ENCODE measurements around the gene RIMS1. TPM values are rescaled to one million over a fixed set of nuclear protein-coding genes. Genes with fewer than 3 reads are reported as not detected.

RIMS1 gene
- total RNA-seq, 1 donor from 2014 or later: 3.9 TPM

GRCh38 chr6:72238021-72238420 is 351.7 kb downstream of the RIMS1 start:
- H3K27ac ChIP-seq: no peak overlapping the region
- DNase-seq (no peak), ATAC-seq (no peak)
- no peaks in the 10 kb centered on the region for H3K9me3 ChIP-seq
- intact Hi-C loops (cut with DNase I): no loop called here
- TF ChIP-seq CTCF (IDR thresholded peaks at IDR 0.05): no peak
- H3K4me1 ChIP-seq: no peaks in the 10 kb centered on the region
- H3K4me3 ChIP-seq: no peak overlapping the region
- H3K27me3 ChIP-seq: no peaks in the 10 kb centered on the region
- no peaks in the 10 kb centered on the region for H3K36me3 ChIP-seq

GRCh38 chr6:72238900-72239299 is 352.6 kb downstream of the RIMS1 start:
- ATAC-seq: no peak

GRCh38 chr6:72245565-72245964 is 359.2 kb downstream of the RIMS1 start:
- Histone ChIP-seq H3K27ac (no peak overlapping the region), H3K36me3 (no peaks in the 10 kb centered on the region), H3K4me3 (no peak overlapping the region), H3K27me3 (no peaks in the 10 kb centered on the region), H3K9me3 (no peaks in the 10 kb centered on the region), H3K4me1 (no peaks in the 10 kb centered on the region)
- no peak for TF ChIP-seq CTCF (IDR thresholded peaks at IDR 0.05)
- ATAC-seq: no peak
- intact Hi-C loops (cut with DNase I): no loop called here
- no peak for DNase-seq

More at GRCh38 chr6:72238900-72239299, 352.6 kb downstream of the RIMS1 start:
- Histone ChIP-seq H3K9me3 (no peaks in the 10 kb centered on the region), H3K4me1 (no peaks in the 10 kb centered on the region), H3K36me3 (no peaks in the 10 kb centered on the region), H3K27me3 (no peaks in the 10 kb centered on the region), H3K4me3 (no peak overlapping the region), H3K27ac (no peak overlapping the region)
- intact Hi-C loops (cut with DNase I): no loop called here
- no peak for TF ChIP-seq CTCF (IDR thresholded peaks at IDR 0.05)
- no peak for DNase-seq

- H3K27ac ChIP-seq: no peak overlapping the region
- no peaks in the 10 kb centered on the region for H3K4me1 ChIP-seq
- DNase-seq (no peak), ATAC-seq (no peak)
- TF ChIP-seq CTCF (IDR thresholded peaks at IDR 0.05): no peak
- intact Hi-C loops (cut with DNase I): no loop called here
- no peak overlapping the region for H3K4me3 ChIP-seq
- no peaks in the 10 kb centered on the region for H3K9me3 ChIP-seq
- H3K27me3 ChIP-seq: no peaks in the 10 kb centered on the region
- no peaks in the 10 kb centered on the region for H3K36me3 ChIP-seq
These were observed 360.6 kb downstream of the RIMS1 start for GRCh38 chr6:72246926-72247325.

GRCh38 chr6:72248621-72249020 is 362.3 kb downstream of the RIMS1 start:
- Histone ChIP-seq H3K27ac (no peak overlapping the region), H3K27me3 (no peaks in the 10 kb centered on the region), H3K4me1 (no peaks in the 10 kb centered on the region), H3K9me3 (no peaks in the 10 kb centered on the region), H3K36me3 (no peaks in the 10 kb centered on the region), H3K4me3 (no peak overlapping the region)
- ATAC-seq (no peak), DNase-seq (no peak)
- no peak for TF ChIP-seq CTCF (IDR thresholded peaks at IDR 0.05)
- intact Hi-C loops (cut with DNase I): no loop called here

- intact Hi-C loops (cut with DNase I): no loop called here
- Histone ChIP-seq H3K4me1 (no peaks in the 10 kb centered on the region), H3K27ac (no peak overlapping the region), H3K27me3 (no peaks in the 10 kb centered on the region), H3K36me3 (no peaks in the 10 kb centered on the region), H3K9me3 (no peaks in the 10 kb centered on the region), H3K4me3 (no peak overlapping the region)
- no peak for TF ChIP-seq CTCF (IDR thresholded peaks at IDR 0.05)
- ATAC-seq (no peak), DNase-seq (no peak)
These were observed 364.3 kb downstream of the RIMS1 start for GRCh38 chr6:72250664-72251063.
